Bronchial epithelial cell (primary cell): ENCODE results near the gene PRELID2. TPM values are rescaled to one million over a fixed set of nuclear protein-coding genes. Genes with fewer than 3 reads are reported as not detected.

Source experiments
- DNase-seq: peaks from one replicate; pipeline ENCODE4 v3.0.0-alpha.2; 2010; ENCODE audit warnings: low read depth
- FAIRE-seq: peaks from 2 replicates; lab custom pipeline; 2011; peaks lifted over from hg19 to GRCh38; lab: Jason Lieb, UNC
- H3K27me3 ChIP-seq: 2 replicates; pipeline ENCODE4 v1.5.1; 2011; ENCODE audit warnings: low read length; ENCODE audit not compliant: control insufficient read depth, insufficient read depth
- H3K36me3 ChIP-seq: 2 replicates; pipeline ENCODE4 v1.5.1; 2011; ENCODE audit warnings: low read length; ENCODE audit not compliant: control insufficient read depth, insufficient read depth
- H3K4me3 ChIP-seq: 2 replicates; pipeline ENCODE4 v1.5.1; 2011; ENCODE audit warnings: mild to moderate bottlenecking, low read depth, low read length, control low read depth
- total RNA-seq: library from RNA; depleted of rRNA; stranded (reverse); fragments of >200 nt; gene quantifications from 2 replicates; pipeline ENCODE4 v1.2.1, GENCODE V29; 2014
- TF ChIP-seq, protein P1 (sequence below): IDR thresholded peaks from 2 replicates; pipeline ENCODE4 v1.5.1; 2011; ENCODE audit warnings: mild to moderate bottlenecking, moderate library complexity, low read length, control low read depth, inconsistent platforms; ENCODE audit not compliant: insufficient read depth, severe bottlenecking

Gene PRELID2
- total RNA-seq, 1 donor from 2014 or later, result 12.4 TPM

DNA sequence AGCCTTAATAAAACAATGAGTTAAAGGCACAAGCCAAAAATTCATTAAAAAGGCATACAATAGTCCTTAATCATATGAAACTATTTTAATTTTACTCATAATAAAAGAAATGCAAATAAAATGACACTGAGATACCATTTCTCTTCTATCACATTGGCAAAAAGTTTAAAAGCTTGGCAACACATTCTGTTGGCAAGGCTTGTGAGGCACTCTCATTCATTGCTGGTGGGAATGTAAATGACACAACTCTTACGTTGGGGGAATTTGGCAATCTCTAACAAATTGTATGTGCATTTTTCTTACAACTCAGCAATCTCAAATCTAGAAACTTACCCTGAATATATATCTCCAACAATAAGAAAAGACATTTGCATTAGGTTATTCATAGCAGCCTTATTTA, 111.6 kb downstream of the PRELID2 start:
- DNase-seq (no peak), FAIRE-seq (no peak)
- Histone ChIP-seq H3K36me3 (no peaks in the 10 kb centered on the region), H3K27me3 (no peaks in the 10 kb centered on the region), H3K4me3 (no peak overlapping the region)
- TF ChIP-seq, protein P1, sequence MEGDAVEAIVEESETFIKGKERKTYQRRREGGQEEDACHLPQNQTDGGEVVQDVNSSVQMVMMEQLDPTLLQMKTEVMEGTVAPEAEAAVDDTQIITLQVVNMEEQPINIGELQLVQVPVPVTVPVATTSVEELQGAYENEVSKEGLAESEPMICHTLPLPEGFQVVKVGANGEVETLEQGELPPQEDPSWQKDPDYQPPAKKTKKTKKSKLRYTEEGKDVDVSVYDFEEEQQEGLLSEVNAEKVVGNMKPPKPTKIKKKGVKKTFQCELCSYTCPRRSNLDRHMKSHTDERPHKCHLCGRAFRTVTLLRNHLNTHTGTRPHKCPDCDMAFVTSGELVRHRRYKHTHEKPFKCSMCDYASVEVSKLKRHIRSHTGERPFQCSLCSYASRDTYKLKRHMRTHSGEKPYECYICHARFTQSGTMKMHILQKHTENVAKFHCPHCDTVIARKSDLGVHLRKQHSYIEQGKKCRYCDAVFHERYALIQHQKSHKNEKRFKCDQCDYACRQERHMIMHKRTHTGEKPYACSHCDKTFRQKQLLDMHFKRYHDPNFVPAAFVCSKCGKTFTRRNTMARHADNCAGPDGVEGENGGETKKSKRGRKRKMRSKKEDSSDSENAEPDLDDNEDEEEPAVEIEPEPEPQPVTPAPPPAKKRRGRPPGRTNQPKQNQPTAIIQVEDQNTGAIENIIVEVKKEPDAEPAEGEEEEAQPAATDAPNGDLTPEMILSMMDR, result no peak

DNA sequence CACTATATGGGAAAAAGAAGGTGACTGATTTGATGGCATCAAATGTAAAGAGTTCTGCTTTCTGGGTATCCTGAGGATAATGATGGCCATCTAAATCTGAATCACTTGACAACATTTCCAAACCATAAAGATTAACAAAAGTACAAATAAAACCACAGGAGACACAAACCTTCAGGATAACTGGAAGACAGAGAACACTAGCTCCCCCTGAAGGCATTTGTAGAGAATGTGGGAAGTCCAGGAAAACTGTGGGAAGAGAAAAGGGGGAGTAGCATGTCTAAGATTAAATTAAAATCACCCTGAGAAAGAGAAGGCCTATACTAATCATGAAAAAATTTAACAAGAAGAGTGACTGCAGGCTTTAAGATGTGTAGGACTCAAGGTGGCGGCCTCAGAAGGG, 116.2 kb downstream of the PRELID2 start:
- Histone ChIP-seq H3K36me3 (no peaks in the 10 kb centered on the region), H3K4me3 (no peak overlapping the region), H3K27me3 (no peaks in the 10 kb centered on the region)
- FAIRE-seq, result no peak
- TF ChIP-seq, protein P1, result peak; percentile 33
- peak; percentile 20 for DNase-seq

DNA sequence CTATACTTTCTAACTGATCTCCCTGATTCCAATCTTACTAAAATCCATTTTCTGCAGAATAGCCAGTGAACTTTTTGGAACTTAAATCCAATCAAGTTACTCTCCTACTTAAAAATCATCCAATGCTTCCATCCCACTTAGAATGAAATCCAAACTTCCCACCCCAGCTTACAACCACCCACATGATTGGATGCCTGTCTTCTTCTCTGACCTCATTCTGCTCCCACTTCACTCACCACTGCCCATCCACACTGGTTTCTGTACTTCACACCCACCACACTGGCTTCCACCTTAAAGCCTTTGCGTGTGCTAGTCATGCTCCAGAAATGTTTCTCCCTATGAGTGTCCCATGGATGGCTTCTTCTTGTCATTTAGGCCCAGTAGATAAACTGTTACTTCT, 119.7 kb downstream of the PRELID2 start:
- FAIRE-seq, result no peak
- Histone ChIP-seq H3K27me3 (no peaks in the 10 kb centered on the region), H3K4me3 (no peak overlapping the region), H3K36me3 (no peaks in the 10 kb centered on the region)
- TF ChIP-seq, protein P1, result no peak
- no peak for DNase-seq

DNA sequence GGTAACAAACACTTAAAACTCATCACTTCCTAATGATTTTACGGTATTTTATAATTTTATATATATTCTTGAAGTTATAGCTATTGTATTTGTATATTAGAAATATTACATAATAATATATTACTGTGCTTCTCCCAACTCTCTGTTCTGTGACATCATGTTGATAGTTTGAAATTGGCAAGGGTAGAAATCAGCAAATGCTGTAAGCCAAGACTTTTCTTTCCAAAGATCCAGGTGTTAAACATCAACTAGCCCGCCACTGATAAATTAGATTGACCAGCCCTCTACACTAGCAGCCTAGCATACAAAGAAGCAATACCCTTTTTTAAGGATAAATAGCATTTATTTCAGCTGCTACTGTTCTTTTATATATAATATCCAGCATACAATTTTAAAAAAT, 122.9 kb downstream of the PRELID2 start:
- TF ChIP-seq, protein P1, result no peak
- H3K27me3 ChIP-seq, result no peaks in the 10 kb centered on the region
- FAIRE-seq, result no peak
- no peak overlapping the region for H3K4me3 ChIP-seq
- H3K36me3 ChIP-seq, result no peaks in the 10 kb centered on the region
- no peak for DNase-seq

DNA sequence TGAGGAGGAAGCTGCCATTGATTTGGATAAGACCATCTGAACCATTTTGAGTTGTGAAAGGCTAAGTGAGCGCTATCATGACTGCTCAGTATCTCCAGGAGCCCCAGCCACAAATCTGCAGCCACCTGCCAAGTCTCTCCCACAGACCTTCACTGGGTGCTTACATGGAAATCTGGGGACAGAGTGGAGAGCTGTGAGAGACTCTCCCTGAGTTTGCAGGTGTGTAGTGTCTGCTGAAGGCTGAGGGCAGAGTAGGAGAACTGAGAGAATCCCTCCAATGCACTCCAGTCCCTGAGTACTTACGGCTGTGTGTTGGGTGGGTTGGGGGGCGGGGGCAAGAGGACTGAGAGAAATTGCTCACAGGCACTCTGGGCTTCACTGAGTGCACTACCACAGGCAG, 123.7 kb downstream of the PRELID2 start:
- FAIRE-seq (no peak), DNase-seq (no peak)
- Histone ChIP-seq H3K27me3 (no peaks in the 10 kb centered on the region), H3K36me3 (no peaks in the 10 kb centered on the region), H3K4me3 (no peak overlapping the region)
- TF ChIP-seq, protein P1, result no peak

Other genes starting within 250 kb of the PRELID2 start
- not detected in 2 replicates for gene GRXCR2, start 37.7 kb upstream of the PRELID2 start, total RNA-seq
- 3.7 and 6.3 TPM in 2 replicates for gene SH3RF2, start 101.2 kb upstream of the PRELID2 start, total RNA-seq